ENCODE results near the gene CA7.

CA7 gene

DNA sequence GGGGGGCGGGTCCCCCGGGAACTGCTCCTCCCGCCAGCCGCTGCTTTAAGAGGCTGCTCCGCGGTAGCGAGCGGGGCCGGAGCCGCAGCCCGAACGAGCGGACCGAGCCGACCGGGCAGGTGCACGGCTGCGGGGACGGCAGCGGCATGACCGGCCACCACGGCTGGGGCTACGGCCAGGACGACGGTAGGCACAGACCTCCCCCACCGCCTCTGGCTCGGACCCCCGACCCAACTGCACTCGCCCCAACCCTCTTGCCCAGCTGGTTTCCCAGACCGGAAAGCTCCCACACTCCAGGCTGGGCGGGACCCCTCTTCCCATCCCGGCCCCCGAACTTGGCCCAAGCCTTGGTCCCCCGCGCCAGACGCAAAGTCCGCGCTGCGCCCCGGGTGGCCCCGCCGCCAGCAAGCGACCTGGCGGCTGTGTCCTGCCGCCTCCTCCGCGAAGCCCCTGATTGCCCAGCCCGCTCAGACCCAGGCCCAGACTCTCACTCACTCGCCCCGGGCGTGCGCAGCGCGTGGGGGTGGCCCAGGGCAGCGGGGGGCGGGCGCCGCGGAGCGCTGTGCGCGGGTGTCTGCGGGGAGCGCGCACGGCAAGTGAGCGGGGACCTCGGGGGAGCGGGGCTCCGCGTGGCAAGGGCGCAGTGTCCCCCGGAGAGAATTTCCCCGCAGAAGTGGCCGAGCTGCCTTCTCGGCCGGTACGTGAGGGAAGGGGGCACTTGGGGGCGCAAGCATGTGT is at the start of gene CA7:
TSS of gene CA7 (plus strand) at position 73 of the 738 bp plus-strand sequence. CDS start at position 147, 74 bp downstream.
- no peak for DNase-seq (ENCODE audit: low spot score)

GRCh38 chr16:66798161-66798560 is 46.1 kb upstream of the CA7 start:
- DNase-seq (ENCODE audit: low spot score) = no peak

- no peak for DNase-seq (ENCODE audit: low spot score)
Observed at GRCh38 chr16:66800856-66801255, 43.4 kb upstream of the CA7 start.

DNA sequence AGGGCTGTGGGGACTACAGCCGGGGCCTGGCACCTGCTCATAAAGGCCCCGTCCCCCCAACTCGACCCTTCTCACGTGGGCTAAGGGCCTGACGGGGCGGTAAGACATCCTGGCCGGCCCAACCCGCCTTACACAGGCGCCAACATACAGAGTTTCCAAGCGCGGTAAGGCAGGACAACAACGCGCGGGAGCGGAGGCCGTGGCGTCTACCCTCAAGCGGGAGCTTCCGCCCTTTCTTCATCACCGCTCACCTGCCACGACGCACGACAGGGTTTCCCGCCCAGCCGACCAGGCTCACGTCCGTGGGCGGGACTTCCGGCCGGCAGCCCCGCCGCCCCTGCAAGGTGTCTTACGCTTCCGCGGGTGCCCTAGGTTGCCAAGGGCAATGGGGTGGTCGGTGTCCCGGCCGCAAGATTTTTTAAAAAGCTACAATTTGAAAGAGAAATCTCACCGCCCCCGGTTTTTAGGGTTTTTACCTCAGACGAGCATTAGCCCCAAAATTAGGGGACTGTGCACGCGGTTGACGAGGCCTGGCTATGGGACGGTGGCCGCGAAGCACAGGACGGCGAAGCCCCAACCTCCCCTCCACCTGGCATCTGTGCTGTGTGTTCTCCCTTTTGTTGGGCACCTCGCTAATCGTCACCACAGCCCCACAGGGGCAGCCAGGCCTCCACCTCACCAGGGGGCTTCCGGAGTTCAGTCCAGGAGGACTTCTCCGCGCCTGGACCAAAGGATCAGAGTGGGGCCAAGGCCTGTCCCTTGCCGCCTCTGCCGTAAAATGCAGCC is 42.7 kb upstream of the CA7 start, which contains the start of gene TERB1:
TSS of gene TERB1 (minus strand) at position 265 of the 786 bp plus-strand sequence. CDS start 4,786 bp downstream, outside the sequence.
- DNase-seq (ENCODE audit: low spot score) = no peak

- DNase-seq (ENCODE audit: low spot score) = no peak
Observed at GRCh38 chr16:66802159-66802558, 42.1 kb upstream of the CA7 start.

- DNase-seq (ENCODE audit: low spot score) = no peak
Observed at GRCh38 chr16:66809765-66810164, 34.4 kb upstream of the CA7 start.

DNA sequence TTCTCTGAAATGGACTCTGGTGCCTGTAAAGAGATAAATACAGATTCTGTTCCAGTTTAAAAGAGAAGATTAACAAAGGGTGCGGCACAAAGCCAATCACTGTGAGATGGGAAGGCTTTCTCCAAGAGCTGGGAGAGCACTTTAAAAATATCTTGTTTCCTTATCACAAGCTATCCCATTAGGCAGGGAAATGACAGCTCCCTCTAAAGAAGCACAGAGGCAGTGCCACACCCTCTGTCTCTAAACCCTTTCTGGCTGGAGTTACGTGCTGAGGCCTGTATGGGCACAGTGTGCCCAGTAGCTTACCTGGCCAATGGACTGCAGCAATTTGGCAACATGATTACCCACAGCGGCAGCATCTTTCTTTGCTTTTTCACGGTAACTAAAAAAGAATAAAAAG is 33.8 kb upstream of the CA7 start:
- DNase-seq (ENCODE audit: low spot score) = no peak

GRCh38 chr16:66811043-66811442 is 33.2 kb upstream of the CA7 start:
- DNase-seq (ENCODE audit: low spot score) = no peak

- no peak for DNase-seq (ENCODE audit: low spot score)
Observed at GRCh38 chr16:66814734-66815133, 29.5 kb upstream of the CA7 start.

DNA sequence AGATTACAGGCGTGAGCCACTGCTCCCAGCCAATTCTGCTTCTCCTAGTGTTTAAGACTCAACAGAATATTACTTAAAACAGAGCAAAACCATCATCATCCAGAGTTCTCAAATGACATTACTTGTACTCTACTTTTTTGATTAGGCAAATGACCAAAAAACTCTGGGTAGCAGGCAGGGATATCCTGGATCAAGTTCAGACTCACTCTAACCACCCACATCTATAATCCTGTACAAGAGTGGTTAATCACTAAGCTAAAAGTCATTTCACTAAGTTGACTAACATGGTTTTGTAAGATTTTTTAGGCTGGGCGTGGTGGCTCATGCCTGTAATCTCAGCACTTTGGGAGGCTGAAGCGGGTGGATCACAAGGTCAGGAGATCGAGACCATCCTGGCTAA is 20.2 kb upstream of the CA7 start:
- DNase-seq (ENCODE audit: low spot score) = no peak

GRCh38 chr16:66830422-66831404 is 13.5 kb upstream of the CA7 start, which contains the start of gene NAE1:
Gene NAE1 (minus strand): TSS chr16:66830976. CDS start chr16:66830899, 77 bp downstream.
- DNase-seq (ENCODE audit: low spot score) = peak; percentile 94

- DNase-seq (ENCODE audit: low spot score) = no peak
Observed at GRCh38 chr16:66832190-66832589, 12.0 kb upstream of the CA7 start.

DNA sequence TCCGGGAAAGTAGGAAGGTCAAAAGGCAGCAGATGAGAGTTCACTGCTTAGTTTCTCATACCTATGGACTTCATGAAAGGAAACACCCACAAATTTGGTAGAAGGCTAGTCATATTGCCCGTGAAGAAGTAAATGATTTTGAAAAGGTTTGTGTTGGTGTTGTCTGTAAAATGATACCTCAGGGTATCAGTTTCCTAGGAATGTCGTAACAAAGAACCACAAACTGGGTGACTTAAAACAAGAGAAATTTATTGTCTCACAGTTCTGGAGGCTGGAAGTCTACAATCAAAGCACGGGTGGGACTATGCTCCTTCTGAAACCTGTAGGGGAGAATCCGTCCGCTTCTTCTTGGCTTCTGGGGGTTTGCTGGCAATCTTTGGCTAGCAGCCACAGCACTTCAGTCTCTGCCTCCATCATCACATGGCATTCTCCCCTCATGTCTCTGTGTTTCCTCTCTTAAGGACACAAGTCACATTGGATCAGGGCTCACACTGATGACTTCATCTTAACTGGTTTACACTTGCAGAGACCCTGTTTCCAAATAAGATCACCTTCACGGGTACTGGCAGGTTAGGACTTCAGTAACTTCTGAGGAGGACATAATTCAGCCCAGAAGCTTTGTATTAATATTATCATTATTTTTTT is 11.4 kb upstream of the CA7 start:
- no peak for DNase-seq (ENCODE audit: low spot score)

- no peak for DNase-seq (ENCODE audit: low spot score)
Observed at GRCh38 chr16:66834746-66835145, 9.5 kb upstream of the CA7 start.

- DNase-seq (ENCODE audit: low spot score) = no peak
Observed at GRCh38 chr16:66840883-66841282, 3.3 kb upstream of the CA7 start.

- DNase-seq (ENCODE audit: low spot score) = no peak
Observed at GRCh38 chr16:66841366-66841765, 2.8 kb upstream of the CA7 start.

DNA sequence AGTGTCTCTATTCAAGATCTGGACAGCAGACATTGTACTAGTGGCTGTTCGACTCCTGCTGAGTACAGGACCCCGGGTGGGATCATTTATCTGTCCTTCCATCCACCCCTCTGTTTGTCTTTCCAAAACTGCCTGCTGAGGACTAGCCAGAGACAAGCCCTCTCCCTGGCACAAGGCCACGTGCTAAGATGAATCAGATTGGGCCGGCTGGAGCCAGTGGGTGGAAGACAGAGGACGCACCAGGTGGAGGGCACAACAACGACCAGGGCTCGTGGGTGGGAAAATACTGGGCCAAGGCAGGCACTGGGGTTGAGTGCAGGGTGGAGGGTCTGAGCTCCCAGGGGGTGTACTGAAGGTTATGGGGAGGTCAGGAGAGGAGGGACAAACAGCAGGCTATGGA is 1.4 kb upstream of the CA7 start:
- no peak for DNase-seq (ENCODE audit: low spot score)

GRCh38 chr16:66843191-66843590 is 1.0 kb upstream of the CA7 start:
- no peak for DNase-seq (ENCODE audit: low spot score)

DNA sequence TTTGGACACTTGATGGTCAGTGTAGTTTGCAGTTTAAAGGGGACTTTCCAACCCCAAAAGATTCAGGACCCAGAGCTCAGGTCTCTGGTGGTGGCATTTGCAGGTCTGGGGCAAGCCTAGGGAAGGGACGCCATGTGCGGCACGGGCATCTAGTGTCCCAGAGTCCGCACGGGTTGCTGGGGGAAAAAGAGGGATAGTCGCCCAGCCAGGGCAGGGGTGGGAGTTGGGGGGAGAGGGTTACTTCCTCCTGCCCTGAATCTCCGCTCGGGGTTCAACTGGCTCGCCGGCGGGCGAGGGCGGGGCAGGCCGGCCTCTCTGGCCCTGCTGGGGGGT is 239 bp upstream of the CA7 start:
- no peak for DNase-seq (ENCODE audit: low spot score)

DNA sequence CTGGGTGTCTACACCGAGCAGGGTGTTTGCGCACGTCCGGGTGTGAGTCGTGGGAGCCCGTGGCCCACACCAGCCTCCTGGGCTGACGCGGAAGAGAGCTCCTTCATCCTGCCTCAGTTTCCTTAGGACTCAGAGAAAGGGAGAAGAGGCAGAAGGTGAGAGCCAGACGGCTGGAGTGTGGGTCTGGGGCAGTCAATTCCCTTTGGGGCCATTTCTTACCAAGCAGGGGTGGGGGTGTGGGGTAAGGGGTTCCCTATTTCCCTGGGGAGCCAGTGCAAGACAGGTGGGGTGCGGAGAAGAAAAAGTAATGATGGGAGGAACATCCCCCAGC is 831 bp downstream of the CA7 start:
- DNase-seq (ENCODE audit: low spot score) = no peak

GRCh38 chr16:66845791-66846221 is 1.6 kb downstream of the CA7 start:
- DNase-seq (ENCODE audit: low spot score) = no peak

DNA sequence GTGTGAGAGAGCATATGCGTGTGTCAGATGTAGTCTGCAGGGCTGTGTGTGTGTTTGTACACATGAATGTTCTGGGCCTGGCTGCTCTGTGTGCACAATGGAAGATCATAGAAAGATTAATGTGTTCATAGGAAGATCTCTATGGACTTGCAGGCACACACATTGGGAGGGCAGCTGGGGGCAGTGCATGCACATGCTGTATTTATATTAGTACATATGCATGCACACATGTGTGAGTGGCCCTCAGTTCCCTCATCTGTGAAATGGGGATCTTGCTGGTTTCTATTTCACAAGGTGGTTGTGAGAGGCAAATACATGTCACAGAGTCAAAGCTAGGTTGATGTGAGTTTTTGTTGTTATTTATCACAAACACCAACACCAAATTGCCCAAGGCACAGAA is 2.1 kb downstream of the CA7 start:
- no peak for DNase-seq (ENCODE audit: low spot score)
